Measurements from ENCODE around the gene CFAP107. TPM values are rescaled to one million over a fixed set of nuclear protein-coding genes. Genes with fewer than 3 reads are reported as not detected.

Gene CFAP107
- total RNA-seq, 3 donors from 2014 or later = not detected

- Histone ChIP-seq H3K4me3 (no peak overlapping the region), H3K36me3 (ENCODE audit: low read depth) (no peaks in the 10 kb centered on the region), H3K9me3 (no peaks in the 10 kb centered on the region), H3K4me1 (ENCODE audit: low read depth) (no peaks in the 10 kb centered on the region)
- no peak for TF ChIP-seq CTCF (IDR thresholded peaks at IDR 0.05)
- ATAC-seq (no peak), DNase-seq (no peak)
- intact Hi-C loops (cut with DNase I, micrococcal nuclease) = no loop called here
Observed at GRCh38 chr1:12757836-12758235, 11.8 kb downstream of the CFAP107 start.

DNA sequence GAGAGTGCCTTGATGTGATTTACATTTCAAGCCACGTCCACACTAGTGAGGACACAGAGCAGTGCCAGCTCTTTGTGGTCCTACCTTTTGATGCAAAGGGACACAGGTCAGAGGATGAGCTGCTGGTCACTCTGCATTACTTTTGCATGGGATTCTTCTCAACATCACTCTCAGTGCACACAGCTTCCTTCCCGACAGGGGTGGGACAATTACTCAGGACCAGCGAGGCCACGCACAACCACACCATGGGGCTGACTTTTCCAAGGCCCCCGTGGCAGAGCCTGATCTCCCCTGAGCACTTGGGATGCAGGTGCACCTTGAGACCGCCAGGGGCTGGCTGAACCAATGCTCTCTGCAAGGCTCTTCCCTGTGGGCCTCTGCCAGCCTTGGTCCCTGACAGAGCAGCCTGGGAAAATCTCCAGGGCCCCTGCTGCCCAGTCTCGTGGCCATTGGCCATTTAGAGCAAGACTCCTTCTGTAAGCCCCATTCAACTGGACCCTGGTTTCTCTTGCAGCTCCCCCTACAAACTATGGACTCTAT is 14.3 kb downstream of the CFAP107 start:
- H3K4me3 ChIP-seq = no peak overlapping the region
- H3K9me3 ChIP-seq = no peaks in the 10 kb centered on the region
- TF ChIP-seq CTCF (IDR thresholded peaks at IDR 0.05) = no peak
- intact Hi-C loops (cut with DNase I, micrococcal nuclease) = no loop called here
- H3K36me3 ChIP-seq (ENCODE audit: low read depth) = no peaks in the 10 kb centered on the region
- ATAC-seq (no peak), DNase-seq (no peak)
- H3K4me1 ChIP-seq (ENCODE audit: low read depth) = no peaks in the 10 kb centered on the region

DNA sequence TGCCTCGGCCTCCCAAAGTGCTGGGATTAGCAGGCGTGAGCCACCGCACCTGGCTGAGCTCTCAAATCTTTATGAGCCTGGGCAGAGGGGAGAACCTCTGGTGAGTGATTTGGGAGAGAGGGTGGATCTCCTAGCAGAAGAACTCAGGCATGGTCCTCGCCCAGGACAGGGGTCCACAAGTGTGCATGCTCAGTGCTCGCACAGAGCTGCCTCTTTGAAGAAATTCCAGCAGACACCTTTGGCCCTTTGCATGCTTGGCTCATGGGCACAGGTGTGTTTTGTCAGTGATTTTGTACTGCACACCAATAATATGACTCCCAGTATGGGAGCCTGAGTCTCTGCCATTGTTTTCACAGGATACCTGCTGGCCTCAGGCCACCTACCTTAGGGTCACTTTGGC is 15.8 kb downstream of the CFAP107 start:
- no peaks in the 10 kb centered on the region for H3K9me3 ChIP-seq
- intact Hi-C loops (cut with DNase I, micrococcal nuclease) = no loop called here
- ATAC-seq = no peak

DNA sequence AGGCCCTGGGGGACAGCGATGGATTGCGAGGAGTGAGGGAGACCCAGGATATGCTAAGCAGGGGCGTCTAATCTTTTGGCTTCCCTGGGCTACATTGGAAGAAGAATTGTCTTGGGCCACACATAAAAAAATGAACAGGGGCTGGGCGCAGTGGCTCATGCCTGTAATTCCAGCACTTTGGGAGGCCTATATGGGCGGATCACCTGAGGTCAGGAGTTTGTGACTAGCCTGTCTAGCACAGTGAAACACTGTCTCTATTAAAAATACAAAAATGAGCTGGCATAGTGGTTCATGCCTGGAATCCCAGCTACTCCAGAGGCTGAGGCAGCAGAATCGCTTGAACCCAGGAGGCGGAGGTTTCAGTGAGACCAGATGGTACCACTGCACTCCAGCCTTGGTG is 16.8 kb downstream of the CFAP107 start:
- no peaks in the 10 kb centered on the region for H3K9me3 ChIP-seq
- no peak for ATAC-seq
- DNase-seq = no peak
- no peak for TF ChIP-seq CTCF (IDR thresholded peaks at IDR 0.05)
- H3K4me3 ChIP-seq = no peak overlapping the region
- intact Hi-C loops (cut with DNase I, micrococcal nuclease) = no loop called here
- no peaks in the 10 kb centered on the region for H3K4me1 ChIP-seq (ENCODE audit: low read depth)
- no peaks in the 10 kb centered on the region for H3K36me3 ChIP-seq (ENCODE audit: low read depth)

More for the DNA sequence above, 15.8 kb downstream of the CFAP107 start:
- Histone ChIP-seq H3K36me3 (ENCODE audit: low read depth) (no peaks in the 10 kb centered on the region), H3K4me3 (no peak overlapping the region), H3K4me1 (ENCODE audit: low read depth) (no peaks in the 10 kb centered on the region)
- DNase-seq = no peak
- no peak for TF ChIP-seq CTCF (IDR thresholded peaks at IDR 0.05)

DNA sequence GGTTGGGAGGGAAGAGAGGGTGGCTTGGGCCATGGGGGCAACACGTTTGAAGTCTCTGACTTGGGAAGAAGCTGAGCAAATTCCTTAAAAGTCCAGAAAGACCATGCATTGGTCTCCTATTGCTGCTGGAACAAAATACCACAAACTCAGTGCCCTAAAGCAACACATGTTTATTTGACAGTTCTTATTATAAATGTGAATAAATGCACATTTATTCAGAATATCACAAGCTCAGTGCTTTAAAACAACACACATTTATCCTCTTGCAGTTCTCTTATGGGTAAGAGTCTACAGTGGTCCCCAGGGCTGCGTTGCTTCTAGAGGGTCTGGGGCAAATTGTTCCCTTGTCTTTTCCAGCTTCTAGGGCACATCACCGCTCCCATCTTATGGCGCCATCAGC is 17.5 kb downstream of the CFAP107 start:
- no peak for TF ChIP-seq CTCF (IDR thresholded peaks at IDR 0.05)
- no peak for ATAC-seq
- Histone ChIP-seq H3K36me3 (ENCODE audit: low read depth) (no peaks in the 10 kb centered on the region), H3K9me3 (no peaks in the 10 kb centered on the region), H3K4me1 (ENCODE audit: low read depth) (no peaks in the 10 kb centered on the region), H3K4me3 (no peak overlapping the region)
- intact Hi-C loops (cut with DNase I, micrococcal nuclease) = no loop called here
- no peak for DNase-seq

- Histone ChIP-seq H3K4me1 (ENCODE audit: low read depth) (no peaks in the 10 kb centered on the region), H3K4me3 (no peak overlapping the region), H3K9me3 (no peaks in the 10 kb centered on the region), H3K36me3 (ENCODE audit: low read depth) (no peaks in the 10 kb centered on the region)
- intact Hi-C loops (cut with DNase I, micrococcal nuclease) = no loop called here
- no peak for TF ChIP-seq CTCF (IDR thresholded peaks at IDR 0.05)
- ATAC-seq = no peak
- DNase-seq = no peak
Observed at GRCh38 chr1:12764016-12764415, 18.0 kb downstream of the CFAP107 start.
